Stimulated activated CD4-positive, alpha-beta T cell treated with anti-CD3 and anti-CD28 coated beads, Interleukin-15, amount 100 ng/mL, for 24 hours (primary cell): ENCODE data around the gene TRNAU1AP.
A peak's percentile ranks its signal among the peaks of the same experiment; 100 is the strongest.
"Not testable (repeated sequence)": the region's sequence is repeated elsewhere in the genome, so short reads cannot be mapped to it uniquely, and the experiment has no call there.

Source experiments
- DNase-seq: peaks from one replicate; pipeline ENCODE4 v3.0.0-alpha.2; 2020

TRNAU1AP gene

DNA sequence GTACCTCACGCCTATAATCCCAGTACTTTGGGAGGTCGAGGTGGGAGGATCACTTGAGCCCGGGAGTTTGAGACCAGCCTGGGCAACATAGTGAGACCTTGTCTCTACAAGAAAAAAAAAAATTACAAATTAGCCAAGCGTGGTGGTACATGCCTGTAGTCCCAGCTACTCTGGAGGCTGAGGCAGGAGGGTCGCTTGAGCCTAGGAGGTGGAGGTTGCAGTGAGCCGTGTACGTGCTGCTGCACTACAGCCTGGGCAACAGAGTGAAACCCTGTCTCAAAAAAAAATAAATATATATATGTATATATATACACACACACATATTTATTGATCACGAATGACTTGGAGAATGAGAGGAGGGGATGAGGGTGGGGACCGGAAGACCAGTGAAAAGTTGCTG, 30.3 kb upstream of the TRNAU1AP start:
- not testable (repeated sequence) for DNase-seq

DNA sequence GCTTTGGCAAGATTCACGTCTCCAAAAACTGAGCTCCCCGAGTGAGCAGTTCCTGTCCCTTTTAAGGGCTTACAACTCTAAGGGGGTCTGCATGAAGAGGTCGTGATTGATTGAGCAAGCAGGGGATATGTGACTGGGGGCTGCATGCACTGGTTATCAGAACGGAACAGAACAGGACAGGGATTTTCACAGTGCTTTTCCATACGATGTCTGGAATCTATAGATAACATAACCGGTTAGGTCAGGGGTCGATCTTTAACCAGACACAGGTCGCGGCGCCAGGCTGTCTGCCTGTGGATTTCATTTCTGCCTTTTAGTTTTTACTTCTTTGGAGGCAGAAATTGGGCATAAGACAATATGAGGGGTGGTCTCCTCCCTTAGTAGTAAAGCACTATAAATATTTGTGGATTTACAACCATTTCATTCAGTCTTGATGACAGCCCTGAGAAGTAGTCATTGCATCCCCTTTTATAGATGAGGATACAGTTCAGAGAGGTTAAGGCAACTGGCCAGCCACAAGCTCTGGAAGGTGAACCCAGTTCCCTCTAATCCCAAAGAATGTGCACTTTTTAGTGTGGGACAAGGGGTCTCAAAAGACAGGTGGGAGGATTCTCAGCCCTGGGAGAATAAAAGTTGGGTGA, 27.8 kb upstream of the TRNAU1AP start:
- not testable (repeated sequence) for DNase-seq

DNA sequence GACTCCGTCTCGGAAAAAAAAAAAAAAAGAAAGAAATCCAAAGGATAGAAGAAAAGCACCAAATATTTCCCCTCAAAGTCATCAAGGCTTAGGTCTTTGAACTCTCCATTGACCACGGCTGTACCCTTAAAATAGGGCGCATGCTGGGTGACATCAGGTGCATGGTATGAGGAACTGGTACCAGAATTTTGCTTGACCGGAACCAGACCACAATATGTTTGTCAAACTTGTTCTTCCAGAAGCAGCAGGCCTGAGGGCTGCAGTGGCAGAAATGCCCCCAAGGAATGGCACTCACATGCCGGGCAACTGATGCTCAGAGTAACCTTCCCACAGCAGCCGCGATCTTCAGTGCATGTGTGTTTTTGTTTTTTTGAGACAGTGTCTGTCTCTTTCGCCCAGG, 26.0 kb upstream of the TRNAU1AP start:
- no peak for DNase-seq

- no peak for DNase-seq
These were observed 22.4 kb upstream of the TRNAU1AP start for GRCh38 chr1:28530456-28530855.

- no peak for DNase-seq
These were observed 18.2 kb upstream of the TRNAU1AP start for GRCh38 chr1:28534671-28535070.

- no peak for DNase-seq
These were observed 17.7 kb upstream of the TRNAU1AP start for GRCh38 chr1:28535180-28535579.

DNA sequence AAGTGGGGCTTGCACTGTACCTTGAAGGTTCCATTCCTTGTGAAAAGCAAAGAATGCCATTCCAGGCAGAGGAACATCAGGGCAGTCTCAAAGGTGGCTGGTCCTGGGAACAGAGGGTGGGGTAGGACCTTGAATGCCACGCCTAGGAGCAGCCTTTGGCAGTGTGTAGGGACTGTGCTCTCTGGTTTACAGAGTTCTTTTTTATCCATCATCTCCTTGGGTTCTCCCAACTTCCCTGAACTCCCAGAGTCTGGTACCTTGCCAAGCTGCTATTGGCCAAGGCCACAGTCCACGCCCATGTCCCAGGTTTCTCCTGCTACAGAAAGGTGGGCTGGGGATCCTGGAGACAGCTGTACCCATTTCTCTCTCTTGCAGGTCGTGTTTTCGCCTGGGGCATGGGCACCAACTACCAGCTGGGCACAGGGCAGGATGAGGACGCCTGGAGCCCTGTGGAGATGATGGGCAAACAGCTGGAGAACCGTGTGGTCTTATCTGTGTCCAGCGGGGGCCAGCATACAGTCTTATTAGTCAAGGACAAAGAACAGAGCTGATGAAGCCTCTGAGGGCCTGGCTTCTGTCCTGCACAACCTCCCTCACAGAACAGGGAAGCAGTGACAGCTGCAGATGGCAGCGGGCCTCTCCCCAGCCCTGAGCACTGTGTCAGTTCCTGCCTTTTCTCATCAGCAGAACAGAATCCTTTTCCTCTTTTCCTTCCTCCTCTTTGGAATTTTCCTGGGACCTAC, 15.3 kb upstream of the TRNAU1AP start:
- no peak for DNase-seq

DNA sequence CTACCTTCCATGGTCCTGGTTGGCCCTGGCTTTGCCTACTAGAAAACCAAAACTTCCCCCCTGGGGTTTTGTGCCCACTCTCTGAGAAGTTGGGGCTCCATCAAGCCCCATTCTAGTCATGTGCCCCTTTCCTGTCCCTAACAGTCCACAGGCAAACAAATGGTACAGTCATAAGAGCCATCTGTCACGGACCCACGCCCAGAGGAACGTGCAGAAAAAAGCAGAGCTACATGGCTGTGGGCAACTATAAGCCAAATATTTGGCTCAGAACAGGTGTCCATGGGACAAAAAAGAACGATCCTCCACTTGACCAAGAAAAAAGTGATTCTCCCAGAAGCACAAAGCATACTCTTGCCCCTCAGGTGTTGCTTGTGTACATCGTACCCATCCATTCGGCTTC, 14.6 kb upstream of the TRNAU1AP start:
- no peak for DNase-seq

DNA sequence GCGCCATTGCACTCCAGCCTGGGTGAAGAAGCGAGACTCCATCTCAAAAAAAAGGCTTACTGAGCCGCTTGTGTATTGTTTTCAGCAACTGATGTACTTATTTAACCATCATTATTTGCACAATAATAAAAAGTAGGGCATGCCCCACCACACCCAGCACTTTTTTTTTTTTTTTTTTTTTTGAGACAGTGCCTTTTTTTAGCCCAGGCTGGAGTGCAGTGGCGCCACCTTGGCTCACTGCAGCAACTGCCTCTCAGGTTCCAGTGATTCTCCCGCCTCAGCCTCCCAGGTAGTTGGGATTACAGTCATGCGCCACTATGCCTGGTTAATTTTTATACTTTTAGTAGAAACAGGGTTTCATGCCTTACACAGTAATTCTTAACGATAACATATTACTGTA, 12.2 kb upstream of the TRNAU1AP start:
- DNase-seq: peak; percentile 12

GRCh38 chr1:28541414-28542015, 11.4 kb upstream of the TRNAU1AP start:
- DNase-seq: not testable (repeated sequence)

GRCh38 chr1:28545246-28545628, 7.6 kb upstream of the TRNAU1AP start:
- DNase-seq: no peak

DNA sequence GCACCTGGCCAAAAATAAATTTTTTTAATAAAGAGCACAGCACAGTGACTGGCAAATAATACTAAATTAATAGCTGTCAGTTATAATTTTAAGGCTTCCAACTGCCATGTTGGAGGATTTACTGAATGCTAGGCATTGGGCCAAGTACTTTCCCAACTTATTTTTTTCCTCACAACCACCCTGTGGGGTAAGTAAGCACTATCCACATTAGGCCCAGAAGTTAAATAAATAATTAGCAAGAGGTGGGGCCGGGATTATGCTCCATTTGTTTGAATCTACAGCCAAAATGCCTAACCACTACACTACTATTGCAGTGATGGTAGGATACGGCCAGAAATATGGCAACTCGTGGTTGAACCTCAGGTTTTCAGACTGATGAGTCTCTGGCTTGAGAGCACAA, 4.6 kb upstream of the TRNAU1AP start:
- DNase-seq: no peak

GRCh38 chr1:28551381-28551780, 1.5 kb upstream of the TRNAU1AP start:
- DNase-seq: no peak

DNA sequence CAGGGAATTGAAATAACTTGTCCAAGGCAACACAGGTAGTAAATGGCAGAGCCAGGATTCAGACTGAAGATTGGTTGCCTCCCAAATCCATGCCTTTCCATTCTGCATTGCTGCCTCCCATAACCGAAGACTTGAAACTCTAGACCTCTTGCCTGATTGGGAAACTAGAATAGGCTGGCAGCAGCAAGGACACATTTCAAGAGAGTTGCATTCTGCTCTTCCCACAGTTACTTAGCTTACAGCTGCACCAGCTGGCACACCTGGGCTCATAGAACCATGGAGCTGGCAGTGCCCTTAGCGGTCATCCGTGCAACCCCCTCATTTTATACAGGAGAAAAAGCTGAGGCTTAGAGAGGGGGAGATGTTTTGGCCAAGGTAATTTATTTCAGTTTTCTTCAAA, 8.0 kb downstream of the TRNAU1AP start:
- no peak for DNase-seq

DNA sequence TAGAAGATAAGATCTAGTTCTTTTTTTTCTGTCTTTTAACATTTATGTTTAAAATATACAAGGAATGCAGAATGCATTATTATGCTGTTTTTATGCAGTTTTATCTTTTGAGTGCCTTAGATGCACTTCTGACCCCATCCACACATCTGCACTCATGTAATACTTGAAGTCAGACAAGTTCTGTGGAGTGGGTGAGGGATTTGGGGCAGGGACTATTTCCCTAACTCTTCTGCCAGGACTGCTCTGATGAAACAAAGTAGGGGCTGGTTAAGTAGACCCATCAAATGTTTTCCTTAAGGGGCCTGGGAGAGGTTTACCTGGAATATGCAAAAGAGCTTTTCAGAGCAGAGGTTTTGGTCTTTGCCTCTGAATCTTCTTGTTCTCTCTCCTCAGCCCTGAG, 11.4 kb downstream of the TRNAU1AP start:
- DNase-seq: no peak

GRCh38 chr1:28565040-28565439, 12.2 kb downstream of the TRNAU1AP start:
- DNase-seq: no peak

- no peak for DNase-seq
These were observed 12.8 kb downstream of the TRNAU1AP start for GRCh38 chr1:28565726-28566125.

GRCh38 chr1:28566931-28567330, 14.0 kb downstream of the TRNAU1AP start:
- no peak for DNase-seq

DNA sequence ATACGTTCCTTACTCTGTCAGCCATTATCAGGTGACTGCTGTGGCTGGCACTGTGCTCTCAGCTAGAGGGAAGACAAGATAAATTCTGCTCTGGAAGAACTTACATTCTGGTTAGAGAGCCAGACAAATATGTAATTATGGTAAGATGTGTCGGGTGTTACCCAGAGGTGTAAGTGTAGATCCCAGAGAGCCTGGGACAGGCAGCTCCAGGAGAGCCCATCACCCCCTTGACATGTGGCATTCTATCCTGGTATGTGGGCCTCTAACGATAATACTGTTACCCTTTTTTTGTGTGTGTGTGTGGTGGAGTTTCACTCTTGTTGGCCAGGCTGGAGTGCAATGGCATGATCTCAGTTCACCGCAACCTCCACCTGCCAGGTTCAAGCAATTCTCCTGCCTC, 19.0 kb downstream of the TRNAU1AP start:
- no peak for DNase-seq

GRCh38 chr1:28572891-28573290, 20.0 kb downstream of the TRNAU1AP start:
- DNase-seq: not testable (repeated sequence)

DNA sequence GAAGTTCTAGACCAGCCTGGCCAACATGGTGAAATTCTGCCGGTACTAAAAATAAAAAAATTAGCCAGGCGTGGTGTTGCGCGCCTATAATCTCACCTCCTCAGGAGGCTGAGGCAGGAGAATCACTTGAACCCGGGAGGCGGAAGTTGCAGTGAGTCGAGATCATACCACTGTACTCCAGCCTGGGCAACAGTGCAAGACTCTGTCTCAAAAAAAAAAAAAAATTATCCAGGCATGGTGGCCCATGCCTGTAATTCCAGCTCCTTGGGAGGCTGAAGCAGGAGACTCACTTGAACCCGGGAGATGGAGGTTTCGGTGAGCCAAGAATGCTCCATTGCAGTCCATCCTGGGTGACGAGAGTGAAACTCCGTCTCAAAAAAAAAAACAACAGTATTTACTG, 20.7 kb downstream of the TRNAU1AP start:
- no peak for DNase-seq

DNA sequence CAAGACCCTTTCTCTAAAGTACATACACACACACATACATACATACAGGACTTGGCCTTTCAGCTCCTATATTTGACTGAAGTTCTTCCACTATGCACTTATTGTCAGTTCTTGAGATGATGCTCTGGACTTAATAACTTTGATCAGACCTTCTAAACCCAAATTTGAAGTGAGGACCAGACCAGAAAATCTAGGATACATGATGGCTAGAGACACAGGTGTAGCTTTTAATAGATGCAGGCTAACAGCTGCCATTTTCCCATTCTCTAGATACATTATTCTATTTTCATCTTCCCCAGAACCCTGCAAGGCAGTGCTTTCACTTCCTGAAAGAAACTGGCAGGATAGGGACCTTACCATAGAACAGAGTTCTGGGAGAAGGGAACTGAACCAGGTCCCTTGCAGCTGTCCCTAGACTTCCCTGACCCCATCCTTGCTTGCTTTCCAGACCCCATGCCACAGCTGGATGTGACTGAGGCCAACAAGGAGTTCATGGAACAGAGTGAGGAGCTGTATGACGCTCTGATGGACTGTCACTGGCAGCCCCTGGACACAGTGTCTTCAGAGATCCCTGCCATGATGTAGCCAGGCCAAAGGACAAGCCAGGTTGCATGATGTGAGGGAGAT, 24.3 kb downstream of the TRNAU1AP start:
- peak; percentile 68 for DNase-seq

GRCh38 chr1:28577738-28578536, 25.1 kb downstream of the TRNAU1AP start:
- peak; percentile 45 for DNase-seq
